NCI-H1436 (cell line): ENCODE data around the gene LRRC8B.
"Not testable (repeated sequence)": the region's sequence is repeated elsewhere in the genome, so short reads cannot be mapped to it uniquely, and the experiment has no call there.

Source experiments
- DNase-seq: peaks from one replicate; lab custom pipeline; 2025; lab: John Stamatoyannopoulos, UW

The LRRC8B gene

GRCh38 chr1:89524369-89525168 lies at the start of gene LRRC8B:
Gene LRRC8B, plus strand, starts transcription at chr1:89524829. Its CDS starts 57,822 bp downstream, at chr1:89582651.
- peak; percentile 77 for DNase-seq

GRCh38 chr1:89475269-89475668 lies 49.4 kb upstream of the LRRC8B start:
- no peak for DNase-seq

GRCh38 chr1:89476072-89476471 lies 48.6 kb upstream of the LRRC8B start:
- no peak for DNase-seq

DNA sequence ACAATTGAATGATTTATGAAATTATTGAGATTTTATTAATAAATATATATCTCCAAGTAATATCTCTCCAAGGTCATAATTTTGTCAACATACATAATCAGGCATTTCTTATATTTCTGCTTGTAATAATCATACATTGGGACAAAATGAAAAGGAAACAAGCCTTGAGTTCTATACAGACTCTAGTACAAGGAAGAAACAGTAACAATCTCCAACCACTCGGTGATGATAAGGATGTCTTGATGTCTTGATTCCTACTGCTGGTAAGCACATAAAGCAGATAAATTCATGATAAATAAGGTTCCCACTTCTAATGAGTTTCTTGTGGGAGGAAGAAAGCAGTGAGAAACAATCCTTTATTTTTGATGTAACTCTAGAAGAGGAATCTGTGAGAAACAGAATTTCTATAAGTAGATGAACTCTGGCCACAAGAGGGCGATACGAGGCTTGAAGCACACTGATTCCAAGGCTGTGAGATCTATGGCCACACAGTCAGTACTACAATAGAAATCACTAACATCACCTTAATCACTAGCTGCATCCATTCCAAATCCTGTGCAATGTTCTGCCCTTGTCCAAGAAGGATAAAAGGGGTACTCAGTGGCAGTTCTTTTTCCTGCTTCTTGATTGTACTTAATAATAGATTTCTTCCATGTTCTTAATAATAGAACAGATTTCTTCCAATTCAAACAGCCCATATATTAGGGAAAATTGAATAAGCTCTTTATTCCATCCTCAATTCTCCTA lies 41.4 kb upstream of the LRRC8B start:
- DNase-seq, result peak; percentile 64

DNA sequence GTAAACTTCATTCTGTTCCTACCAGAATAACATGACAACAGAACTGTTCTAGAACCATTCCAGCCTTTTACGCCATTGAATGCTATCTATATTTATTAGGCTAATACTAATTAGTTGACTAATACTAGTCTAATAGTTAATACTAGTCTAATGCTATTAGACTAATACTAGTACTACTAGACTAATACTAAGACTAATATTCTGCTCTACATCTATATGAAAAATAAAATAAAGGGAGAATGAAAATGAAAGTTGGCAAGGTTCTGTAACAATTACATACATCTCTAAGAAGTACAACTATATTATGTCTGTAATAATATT lies 40.9 kb upstream of the LRRC8B start:
- DNase-seq, result no peak

- DNase-seq, result no peak
These were observed 40.3 kb upstream of the LRRC8B start for GRCh38 chr1:89484092-89485038.

DNA sequence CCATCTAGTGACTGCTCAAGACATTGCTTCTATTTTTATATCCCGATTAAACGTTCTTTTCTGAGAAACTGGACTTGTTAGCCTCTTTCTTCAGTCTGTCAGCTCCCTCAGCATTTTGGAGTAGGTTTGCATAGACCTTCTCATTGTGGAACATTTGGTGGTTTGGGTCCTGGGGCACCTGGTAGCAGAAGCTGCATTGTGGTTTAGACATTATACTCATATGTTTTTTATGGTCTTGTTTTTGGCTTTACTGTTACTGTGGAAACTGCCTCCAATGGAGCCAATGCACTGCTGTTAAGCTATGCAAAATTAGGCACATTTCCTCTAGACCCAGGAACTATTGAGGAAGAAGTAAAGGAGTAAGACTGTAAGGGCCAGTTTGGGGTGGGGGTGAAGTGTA lies 36.7 kb upstream of the LRRC8B start:
- DNase-seq, result no peak

GRCh38 chr1:89489047-89489729 lies 35.4 kb upstream of the LRRC8B start:
- DNase-seq, result no peak

DNA sequence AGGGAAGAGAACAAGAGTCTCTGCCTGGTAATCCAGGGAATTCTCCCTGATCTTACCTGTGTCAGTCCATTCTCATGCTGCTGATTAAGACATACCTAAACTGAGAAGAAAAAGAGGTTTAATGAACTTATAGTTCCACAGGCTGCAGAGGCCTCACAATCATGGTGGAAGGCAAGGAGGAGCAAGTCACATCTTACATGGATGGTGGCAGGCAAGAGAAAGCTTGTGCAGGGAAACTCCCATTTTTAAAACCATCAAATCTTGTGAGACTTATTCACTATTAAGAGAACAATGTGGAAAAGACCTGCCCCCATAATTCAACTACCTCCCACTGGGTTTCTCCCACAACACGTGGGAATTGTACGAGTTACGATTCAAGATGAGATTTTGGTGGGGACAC lies 34.2 kb upstream of the LRRC8B start:
- no peak for DNase-seq

DNA sequence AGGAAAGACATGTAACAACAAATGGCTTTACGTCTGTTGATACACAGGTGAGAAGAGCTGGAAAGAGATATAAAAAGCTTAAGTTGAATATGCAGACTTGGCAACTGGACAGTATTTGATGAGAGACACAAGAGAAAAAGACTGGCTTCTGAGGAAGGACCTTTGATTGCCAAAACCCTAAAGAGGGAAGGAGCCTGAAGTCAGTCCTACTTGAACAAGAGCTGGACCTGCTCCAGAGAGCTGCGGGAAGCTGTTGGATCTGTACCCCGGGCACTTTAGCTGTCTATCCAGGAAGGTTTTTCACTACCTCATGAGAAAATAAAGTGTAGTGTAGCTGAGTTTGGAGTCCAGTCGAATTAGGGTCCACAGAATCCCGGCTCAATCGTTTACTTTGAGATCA lies 25.3 kb upstream of the LRRC8B start:
- no peak for DNase-seq

DNA sequence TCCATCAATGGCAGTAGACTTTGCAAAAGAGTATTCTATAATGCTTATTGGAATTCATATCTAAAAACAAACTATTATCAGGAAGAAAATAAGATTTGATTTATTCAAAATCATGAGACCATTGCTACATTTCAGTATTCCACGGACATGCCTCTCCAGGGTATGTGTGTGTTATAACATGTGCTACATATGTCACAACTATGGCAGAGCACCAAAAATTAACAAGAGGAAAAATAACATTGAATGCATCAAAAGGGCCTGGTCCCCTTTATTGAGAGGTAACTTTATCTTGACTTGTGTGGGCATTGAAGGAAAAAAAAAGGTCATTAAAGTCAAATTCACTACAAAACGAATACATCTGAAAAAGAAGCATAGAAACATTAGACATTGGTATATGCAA lies 22.6 kb upstream of the LRRC8B start:
- no peak for DNase-seq

- no peak for DNase-seq
These were observed 21.7 kb upstream of the LRRC8B start for GRCh38 chr1:89502895-89503294.

- no peak for DNase-seq
These were observed 20.9 kb upstream of the LRRC8B start for GRCh38 chr1:89503690-89504089.

DNA sequence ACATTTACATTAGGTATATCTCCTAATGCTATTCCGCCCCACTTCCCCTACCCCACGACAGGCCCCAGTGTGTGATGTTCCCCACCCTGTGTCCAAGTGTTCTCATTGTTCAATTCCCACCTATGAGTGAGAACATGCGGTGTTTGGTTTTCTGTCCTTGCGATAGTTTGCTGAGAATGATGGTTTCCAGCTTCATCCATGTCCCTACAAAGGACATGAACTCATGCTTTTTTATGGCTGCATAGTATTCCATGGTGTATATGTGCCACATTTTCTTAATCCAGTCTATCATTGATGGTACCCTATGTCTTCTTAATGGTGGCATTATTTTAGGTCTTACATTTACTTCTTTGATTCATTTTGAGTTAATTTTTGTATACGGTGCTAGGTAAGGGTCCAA lies 14.6 kb upstream of the LRRC8B start:
- not testable (repeated sequence) for DNase-seq

DNA sequence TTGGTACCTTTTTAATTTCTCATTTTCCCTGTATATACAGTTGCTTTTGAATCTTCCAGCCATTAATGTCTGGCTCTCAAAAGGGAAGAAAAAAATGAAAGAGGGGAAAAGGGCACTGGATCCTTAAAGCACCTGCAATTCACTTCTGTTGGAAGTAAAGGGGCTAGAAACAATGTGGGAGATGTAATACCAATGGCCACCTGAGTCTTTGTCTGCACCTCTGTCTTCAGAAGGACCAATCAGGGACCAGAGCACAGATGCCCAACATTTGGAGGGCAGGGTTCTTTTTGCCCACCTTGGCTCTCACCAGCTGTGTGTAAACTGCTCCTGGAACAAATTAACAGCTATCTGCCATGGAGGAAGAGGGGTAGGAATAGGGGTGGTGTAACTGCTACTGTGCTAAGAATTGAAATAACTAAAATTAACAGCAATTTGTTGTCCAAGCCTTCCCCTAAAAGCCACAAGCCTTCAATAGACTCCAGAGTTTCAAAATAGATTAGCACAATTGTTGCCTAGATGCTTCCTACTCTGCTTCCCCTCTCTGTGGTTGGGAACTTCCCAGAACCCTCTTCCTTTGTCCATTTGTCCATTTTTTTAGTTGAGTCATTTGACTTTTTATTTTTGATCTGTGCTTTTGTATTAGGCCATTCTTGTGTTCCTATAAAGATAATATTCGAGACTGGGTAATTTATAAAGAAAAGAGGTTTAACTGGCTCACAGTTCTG lies 11.5 kb upstream of the LRRC8B start:
- DNase-seq, result no peak

GRCh38 chr1:89516055-89516454 lies 8.6 kb upstream of the LRRC8B start:
- no peak for DNase-seq

- DNase-seq, result no peak
These were observed 6.4 kb upstream of the LRRC8B start for GRCh38 chr1:89518221-89518631.

GRCh38 chr1:89519779-89520358 lies 4.8 kb upstream of the LRRC8B start:
- peak; percentile 25 for DNase-seq

- DNase-seq, result not testable (repeated sequence)
These were observed 2.7 kb upstream of the LRRC8B start for GRCh38 chr1:89521977-89522376.

DNA sequence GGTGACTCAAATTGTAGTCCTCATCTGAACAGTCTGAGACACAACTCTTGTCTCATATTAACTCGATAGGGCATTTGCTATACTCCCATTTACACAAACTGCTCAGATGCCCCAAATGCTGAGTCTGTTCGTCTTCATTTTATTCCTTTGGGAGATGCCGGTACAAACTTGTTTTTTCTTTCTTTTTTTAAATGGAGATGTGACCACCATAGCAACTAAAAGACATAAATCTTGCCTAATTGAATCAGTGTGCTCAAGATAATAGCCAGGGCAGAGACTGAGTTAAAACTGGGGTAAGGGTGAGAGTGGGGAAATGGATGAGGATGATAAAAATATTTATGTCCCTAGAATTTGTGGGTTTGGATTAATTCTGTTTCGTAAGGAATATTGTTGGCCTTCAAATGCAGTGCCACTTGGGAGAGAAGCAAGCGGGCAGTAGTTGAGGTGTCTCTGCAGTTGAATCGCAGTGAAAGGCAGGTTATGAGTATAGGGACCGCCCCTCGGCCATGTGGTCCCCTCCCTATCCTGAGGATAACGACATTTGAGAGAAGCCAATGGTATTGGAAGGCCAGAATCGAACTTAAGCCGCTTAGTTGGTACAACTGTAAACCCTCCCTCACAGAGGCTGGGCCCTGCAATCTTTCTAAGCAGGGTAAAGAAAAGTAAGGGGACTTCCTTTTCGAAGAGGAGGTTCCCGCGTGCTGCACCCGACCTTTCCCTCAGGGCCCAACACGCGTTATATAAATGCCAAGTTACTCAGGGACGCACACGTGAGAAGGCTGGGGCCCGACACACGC lies 859 bp upstream of the LRRC8B start:
- peak; percentile 45 for DNase-seq
